Body of pancreas (tissue), 4 donors: Measurements from ENCODE around the gene MRGPRX3. TPM values are rescaled to one million over a fixed set of nuclear protein-coding genes. Genes with fewer than 3 reads are reported as not detected.

Source experiments
- ATAC-seq: fragments of 150-250 bp; one replicate; pipeline ENCODE4 v1.9.1; 2016
- DNase-seq, 4 donors: peaks; one replicate each; pipeline ENCODE4 v3.0.0-alpha.2; 2019
- H3K27ac ChIP-seq, 4 donors: fragments of 200-600 bp; sonication (generic); 1 replicate in 3 of 4; 2 replicates in 1 of 4; pipeline versions ENCODE4 v1.5.1 to v1.6.1; 2016 to 2019; ENCODE audit warnings: mild to moderate bottlenecking in 1 of 4, mixed read lengths in 1 of 4, moderate library complexity in 1 of 4
- H3K27me3 ChIP-seq, 2 donors: fragments of 200-600 bp; sonication (generic); one replicate each; pipeline ENCODE4 v1.6.0; 2016; ENCODE audit warnings: mild to moderate bottlenecking in 1 of 2
- H3K36me3 ChIP-seq, 2 donors: fragments of 200-600 bp; sonication (generic); replicated peaks in 1 of 2; 2 replicates each; pipeline ENCODE4 v1.5.1; 2016; ENCODE audit warnings: low read depth in 2 of 2; ENCODE audit not compliant: insufficient read depth in 1 of 2
- H3K4me1 ChIP-seq: fragments of 200-600 bp; sonication (generic); one replicate; pipeline ENCODE4 v1.6.0; 2016
- H3K4me3 ChIP-seq, 2 donors: fragments of 200-600 bp; sonication (generic); 1 replicate in 1 of 2; 2 replicates in 1 of 2; pipeline ENCODE4 v1.5.1; 2016 to 2019
- H3K9me3 ChIP-seq, 3 donors: fragments of 200-600 bp; sonication (generic); 1 replicate in 2 of 3; 2 replicates in 1 of 3; pipeline ENCODE4 v1.5.1; 2016
- CTCF ChIP-seq, 7 experiments: fragments of 450-650 bp in 4 of 7; fragments of 200-600 bp in 3 of 7; sonication (generic) in 3 of 7; IDR thresholded peaks; one replicate each; pipeline ENCODE4 v1.5.1; 2016 to 2019; ENCODE audit warnings: antibody characterized with exemption in 7 of 7
- POLR2A ChIP-seq, 3 donors: fragments of 450-650 bp; IDR thresholded peaks; one replicate each; pipeline ENCODE4 v1.6.1; 2016; ENCODE audit warnings: antibody characterized with exemption in 3 of 3, mild to moderate bottlenecking in 2 of 3
- WGBS, 2 donors: methylation state at CpG; one replicate each; pipeline ENCODE4 v1.1.5; 2017; 5-methylcytosine and 5-hydroxymethylcytosine counted together
- intact Hi-C: fragments of 100-400 bp; cut with DNase I; formaldehyde crosslinking; loops from one replicate; pipeline ENCODE4 v1.15.1; 2023
- total RNA-seq, 2 donors: library from RNA; depleted of rRNA; stranded (reverse); fragments of >200 nt; gene quantifications; one replicate each; pipeline ENCODE4 v1.1.0, GENCODE V29; 2016

Gene MRGPRX3
- total RNA-seq, 2 donors from 2014 or later = not detected

GRCh38 chr11:18145837-18146236 is 13.5 kb downstream of the MRGPRX3 start:
- H3K4me1 ChIP-seq = no peaks in the 10 kb centered on the region
- no peaks in the 10 kb centered on the region for H3K9me3 ChIP-seq
- H3K27ac ChIP-seq = no peak overlapping the region
- DNase-seq = no peak
- H3K27me3 ChIP-seq = no peaks in the 10 kb centered on the region
- H3K4me3 ChIP-seq = no peak overlapping the region
- 38 to 50% methylated on average over 3 of the region's 3 CpGs for WGBS, 2 donors
- intact Hi-C loops = no loop called here
- TF ChIP-seq CTCF (IDR thresholded peaks at IDR 0.05) = no peak
- no peak for TF ChIP-seq POLR2A (IDR thresholded peaks at IDR 0.05)
- ATAC-seq = no peak
- no peaks in the 10 kb centered on the region for H3K36me3 ChIP-seq

- 73 to 85% methylated on average over 3 of the region's 3 CpGs for WGBS, 2 donors
- intact Hi-C loops = no loop called here
- Histone ChIP-seq H3K9me3 (no peaks in the 10 kb centered on the region), H3K4me1 (no peaks in the 10 kb centered on the region), H3K36me3 (no peaks in the 10 kb centered on the region), H3K27me3 (no peaks in the 10 kb centered on the region), H3K27ac (no peak overlapping the region), H3K4me3 (no peak overlapping the region)
- ATAC-seq (no peak), DNase-seq (no peak)
- no peak for TF ChIP-seq CTCF (IDR thresholded peaks at IDR 0.05)
- TF ChIP-seq POLR2A (IDR thresholded peaks at IDR 0.05) = no peak
Observed at GRCh38 chr11:18151581-18151980, 19.2 kb downstream of the MRGPRX3 start.

GRCh38 chr11:18168372-18168771 is 36.0 kb downstream of the MRGPRX3 start:
- no peak for ATAC-seq

GRCh38 chr11:18171377-18172000 is 39.1 kb downstream of the MRGPRX3 start:
- Histone ChIP-seq H3K27ac (no peak overlapping the region), H3K4me1 (no peaks in the 10 kb centered on the region), H3K36me3 (no peaks in the 10 kb centered on the region), H3K9me3 (no peaks in the 10 kb centered on the region), H3K4me3 (no peak overlapping the region), H3K27me3 (no peaks in the 10 kb centered on the region)
- TF ChIP-seq POLR2A (IDR thresholded peaks at IDR 0.05) (no peak), CTCF (IDR thresholded peaks at IDR 0.05) (peak in 2 of 7 experiments; percentile 16 to 30)
- ATAC-seq (no peak), DNase-seq (no peak)
- 49 to 56% methylated on average over 4 of the region's 4 CpGs for WGBS, 2 donors
- intact Hi-C loops = no loop called here

More at GRCh38 chr11:18168372-18168771, 36.0 kb downstream of the MRGPRX3 start:
- Histone ChIP-seq H3K4me3 (no peak overlapping the region), H3K9me3 (no peaks in the 10 kb centered on the region), H3K27me3 (no peaks in the 10 kb centered on the region), H3K27ac (no peak overlapping the region), H3K36me3 (no peaks in the 10 kb centered on the region), H3K4me1 (no peaks in the 10 kb centered on the region)
- intact Hi-C loops = no loop called here
- 57 to 59% methylated on average over 1 of the region's 1 CpG for WGBS, 2 donors
- no peak for DNase-seq
- TF ChIP-seq POLR2A (IDR thresholded peaks at IDR 0.05) = no peak
- no peak for TF ChIP-seq CTCF (IDR thresholded peaks at IDR 0.05)

DNA sequence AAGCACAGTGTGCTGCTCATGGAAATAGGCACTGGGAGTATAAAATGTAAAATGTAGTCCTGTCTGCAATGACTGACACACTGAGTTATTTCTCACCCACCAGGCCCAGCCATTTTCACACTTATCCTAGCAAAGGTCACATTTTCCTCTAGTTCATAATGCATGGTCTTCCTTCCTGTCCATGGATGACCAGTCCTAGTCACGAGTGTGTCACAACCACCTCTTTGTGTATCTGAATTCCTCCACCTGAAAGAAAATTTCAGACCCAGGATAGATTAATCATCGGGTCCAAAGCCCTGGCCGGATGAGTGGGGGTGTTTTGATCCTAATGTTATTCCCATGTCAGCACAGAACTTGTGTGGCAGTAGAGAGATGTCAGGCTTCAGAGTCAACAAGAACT is 40.3 kb downstream of the MRGPRX3 start, which contains the start of gene MRGPRX4:
Gene MRGPRX4, plus strand, starts transcription at position 172 of the 400 bp plus-strand sequence. CDS start 420 bp downstream, outside the sequence.
- Histone ChIP-seq H3K4me3 (no peak within 1 kb of the TSS), H3K9me3 (no peaks in the 10 kb centered on the region), H3K36me3 (no peaks in the 10 kb centered on the region), H3K4me1 (no peaks in the 10 kb centered on the region), H3K27ac (no peak within 1 kb of the TSS), H3K27me3 (no peaks in the 10 kb centered on the region)
- DNase-seq = no peak
- 53 to 67% methylated on average over 3 of the region's 3 CpGs for WGBS, 2 donors
- TF ChIP-seq POLR2A (IDR thresholded peaks at IDR 0.05) (no peak), CTCF (IDR thresholded peaks at IDR 0.05) (no peak)
- ATAC-seq = no peak
- intact Hi-C loops = no loop called here
